ENCODE measurements around the gene RNF166. TPM values are rescaled to one million over a fixed set of nuclear protein-coding genes. Genes with fewer than 3 reads are reported as not detected.
A peak's percentile ranks its signal among the peaks of the same experiment; 100 is the strongest.

Gene RNF166
- total RNA-seq, 2 donors from 2014 or later = 24.2 to 27.2 TPM

DNA sequence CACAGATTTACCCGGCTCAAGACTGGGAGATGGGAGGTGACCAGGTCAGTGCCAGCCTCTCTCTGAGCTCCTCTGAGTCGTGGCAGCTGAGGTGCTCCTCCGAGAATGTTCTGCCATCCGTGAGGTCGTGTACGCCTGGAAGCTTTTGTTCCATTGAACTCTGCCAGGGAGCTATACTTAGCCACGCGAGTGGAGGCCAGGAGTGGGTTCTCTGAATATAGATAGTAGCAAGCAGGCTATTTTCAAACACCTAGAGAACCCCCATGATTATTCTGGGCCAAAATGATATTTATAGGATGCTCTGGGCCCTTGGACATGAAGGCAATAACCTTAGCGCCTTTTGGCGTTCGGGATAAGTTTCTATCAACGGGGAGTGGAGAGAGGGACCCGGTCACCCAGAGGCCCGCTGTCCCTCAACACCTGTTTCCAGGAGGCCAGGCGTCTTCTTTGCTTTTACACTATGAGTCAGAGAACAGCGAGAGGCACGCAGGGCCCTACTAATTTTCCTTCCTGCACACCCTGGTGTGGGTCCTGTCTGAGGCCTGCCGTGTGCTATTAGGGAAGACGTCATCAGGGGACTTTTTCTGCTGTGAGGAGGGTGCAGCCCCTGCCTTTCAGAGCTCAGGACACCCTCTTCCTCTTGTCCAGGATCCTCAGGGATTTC, 32.4 kb downstream of the RNF166 start:
- no peaks in the 10 kb centered on the region for H3K9me3 Mint-ChIP-seq
- Histone ChIP-seq H3K4me1 (ENCODE audit: control insufficient read depth, insufficient read depth, low read length) (no peaks in the 10 kb centered on the region), H3K4me3 (ENCODE audit: low read length) (no peak overlapping the region), H3K9ac (ENCODE audit: extremely low read depth, low read length, poor library complexity, severe bottlenecking) (no peak overlapping the region), H3K9me3 (ENCODE audit: control insufficient read depth, low read length) (no peaks in the 10 kb centered on the region), H3K36me3 (ENCODE audit: control insufficient read depth, insufficient read depth, low read length) (peaks cover 3% of the 10 kb centered on the region), H3K27me3 (ENCODE audit: control insufficient read depth, insufficient read depth, low read length, poor library complexity, severe bottlenecking) (no peaks in the 10 kb centered on the region), H3K27ac (ENCODE audit: low read depth, low read length) (no peak overlapping the region)
- H3K27me3 Mint-ChIP-seq (ENCODE audit: insufficient read depth) = no peaks in the 10 kb centered on the region
- TF ChIP-seq, protein P1, sequence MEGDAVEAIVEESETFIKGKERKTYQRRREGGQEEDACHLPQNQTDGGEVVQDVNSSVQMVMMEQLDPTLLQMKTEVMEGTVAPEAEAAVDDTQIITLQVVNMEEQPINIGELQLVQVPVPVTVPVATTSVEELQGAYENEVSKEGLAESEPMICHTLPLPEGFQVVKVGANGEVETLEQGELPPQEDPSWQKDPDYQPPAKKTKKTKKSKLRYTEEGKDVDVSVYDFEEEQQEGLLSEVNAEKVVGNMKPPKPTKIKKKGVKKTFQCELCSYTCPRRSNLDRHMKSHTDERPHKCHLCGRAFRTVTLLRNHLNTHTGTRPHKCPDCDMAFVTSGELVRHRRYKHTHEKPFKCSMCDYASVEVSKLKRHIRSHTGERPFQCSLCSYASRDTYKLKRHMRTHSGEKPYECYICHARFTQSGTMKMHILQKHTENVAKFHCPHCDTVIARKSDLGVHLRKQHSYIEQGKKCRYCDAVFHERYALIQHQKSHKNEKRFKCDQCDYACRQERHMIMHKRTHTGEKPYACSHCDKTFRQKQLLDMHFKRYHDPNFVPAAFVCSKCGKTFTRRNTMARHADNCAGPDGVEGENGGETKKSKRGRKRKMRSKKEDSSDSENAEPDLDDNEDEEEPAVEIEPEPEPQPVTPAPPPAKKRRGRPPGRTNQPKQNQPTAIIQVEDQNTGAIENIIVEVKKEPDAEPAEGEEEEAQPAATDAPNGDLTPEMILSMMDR (conservative IDR thresholded peaks at IDR 0.05) = no peak
- no peak for DNase-seq
- H3K27ac Mint-ChIP-seq = no peak overlapping the region
- H3K4me1 Mint-ChIP-seq = no peaks in the 10 kb centered on the region
- H3K4me3 Mint-ChIP-seq = no peak overlapping the region
- 95% methylated on average over 16 to 19 of the region's 19 CpGs for WGBS, 2 experiments (ENCODE audit: insufficient coverage in 1 of 2, insufficient read length in 1 of 2)
- H3K36me3 Mint-ChIP-seq (ENCODE audit: low read depth) = peaks cover 12% of the 10 kb centered on the region

DNA sequence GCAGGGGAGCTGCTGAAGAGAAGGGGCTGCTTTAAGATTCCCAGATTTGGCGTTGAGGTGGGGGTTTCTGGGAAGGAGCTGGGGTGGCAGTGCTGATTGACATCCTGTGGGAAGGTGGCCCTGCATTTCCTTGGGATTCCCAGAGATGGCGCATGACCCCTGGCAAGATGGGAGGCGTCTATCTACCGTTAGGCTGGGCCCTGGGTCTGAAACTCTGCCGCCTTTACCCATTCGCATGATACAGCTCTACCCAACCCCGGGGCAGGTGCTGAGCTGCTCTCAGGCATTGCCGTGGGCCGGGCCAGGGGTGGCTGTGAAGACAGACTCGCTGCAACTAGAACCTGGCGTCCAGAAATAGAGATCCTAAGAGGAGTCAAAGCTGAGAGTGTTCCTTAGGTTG, 33.4 kb downstream of the RNF166 start:
- Mint-ChIP-seq H3K27me3 (ENCODE audit: insufficient read depth) (no peaks in the 10 kb centered on the region), H3K4me1 (no peaks in the 10 kb centered on the region), H3K4me3 (no peak overlapping the region), H3K9me3 (peaks cover 2% of the 10 kb centered on the region), H3K36me3 (ENCODE audit: low read depth) (peaks cover 18% of the 10 kb centered on the region), H3K27ac (no peak overlapping the region)
- Histone ChIP-seq H3K36me3 (ENCODE audit: control insufficient read depth, insufficient read depth, low read length) (peaks cover 8% of the 10 kb centered on the region), H3K9me3 (ENCODE audit: control insufficient read depth, low read length) (no peaks in the 10 kb centered on the region), H3K27me3 (ENCODE audit: control insufficient read depth, insufficient read depth, low read length, poor library complexity, severe bottlenecking) (no peaks in the 10 kb centered on the region), H3K27ac (ENCODE audit: low read depth, low read length) (no peak overlapping the region), H3K9ac (ENCODE audit: extremely low read depth, low read length, poor library complexity, severe bottlenecking) (no peak overlapping the region), H3K4me3 (ENCODE audit: low read length) (no peak overlapping the region), H3K4me1 (ENCODE audit: control insufficient read depth, insufficient read depth, low read length) (no peaks in the 10 kb centered on the region)
- WGBS, 2 experiments (ENCODE audit: insufficient coverage in 1 of 2, insufficient read length in 1 of 2) = 34 to 39% methylated on average over 5 to 11 of the region's 11 CpGs
- TF ChIP-seq, protein P1 (conservative IDR thresholded peaks at IDR 0.05) = peak; percentile 77
- peak; percentile 88 for DNase-seq

DNA sequence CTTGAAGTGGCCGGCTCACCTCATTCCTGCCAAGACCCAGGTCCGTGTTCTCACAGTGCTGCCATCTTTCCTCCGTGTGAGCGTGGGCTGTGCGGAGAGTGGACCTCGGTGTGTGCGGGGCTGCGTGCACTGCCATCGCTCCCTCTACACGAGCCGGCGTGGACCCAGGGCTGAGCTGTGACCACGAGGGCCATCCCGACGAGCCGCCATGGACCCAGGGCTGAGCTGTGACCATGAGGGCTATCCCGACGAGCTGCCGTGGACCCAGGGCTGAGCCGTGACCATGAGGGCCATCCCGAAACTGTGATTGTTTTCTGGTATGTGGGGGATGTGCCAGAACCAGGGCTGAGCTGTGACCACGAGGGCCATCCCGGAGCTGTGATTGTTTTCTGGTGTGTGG, 34.4 kb downstream of the RNF166 start:
- H3K4me3 Mint-ChIP-seq = no peak overlapping the region
- peak overlapping the region; percentile 30 for H3K27ac Mint-ChIP-seq
- no peaks in the 10 kb centered on the region for H3K4me1 Mint-ChIP-seq
- 93 to 98% methylated on average over 18 to 23 of the region's 23 CpGs for WGBS, 2 experiments (ENCODE audit: insufficient coverage in 1 of 2, insufficient read length in 1 of 2)
- no peaks in the 10 kb centered on the region for H3K9me3 ChIP-seq (ENCODE audit: control insufficient read depth, low read length)
- no peaks in the 10 kb centered on the region for H3K4me1 ChIP-seq (ENCODE audit: control insufficient read depth, insufficient read depth, low read length)
- peaks cover 22% of the 10 kb centered on the region for H3K36me3 Mint-ChIP-seq (ENCODE audit: low read depth)
- DNase-seq = no peak
- H3K9ac ChIP-seq (ENCODE audit: extremely low read depth, low read length, poor library complexity, severe bottlenecking) = no peak overlapping the region
- H3K27me3 ChIP-seq (ENCODE audit: control insufficient read depth, insufficient read depth, low read length, poor library complexity, severe bottlenecking) = no peaks in the 10 kb centered on the region
- peaks cover 2% of the 10 kb centered on the region for H3K9me3 Mint-ChIP-seq
- TF ChIP-seq, protein P1 (conservative IDR thresholded peaks at IDR 0.05) = no peak
- no peak overlapping the region for H3K4me3 ChIP-seq (ENCODE audit: low read length)
- H3K27me3 Mint-ChIP-seq (ENCODE audit: insufficient read depth) = no peaks in the 10 kb centered on the region
- H3K27ac ChIP-seq (ENCODE audit: low read depth, low read length) = no peak overlapping the region
- H3K36me3 ChIP-seq (ENCODE audit: control insufficient read depth, insufficient read depth, low read length) = peaks cover 8% of the 10 kb centered on the region

Measured in endodermal cell (in vitro differentiated cells).